Uterus (tissue), 2 donors: ENCODE results near the gene TMEM120A.

ENCODE experiments used
- POLR2A ChIP-seq, 2 donors: fragments of 450-650 bp; IDR thresholded peaks; one replicate each; pipeline ENCODE4 v1.6.1; 2016; ENCODE audit warnings: antibody characterized with exemption in 2 of 2, mild to moderate bottlenecking in 1 of 2, moderate library complexity in 1 of 2
- TF ChIP-seq, protein P1 (sequence below), 4 experiments: fragments of 200-600 bp in 2 of 4; fragments of 450-650 bp in 2 of 4; sonication (generic) in 2 of 4; IDR thresholded peaks; one replicate each; pipeline ENCODE4 v1.5.1; 2016 to 2019; ENCODE audit warnings: antibody characterized with exemption in 4 of 4, mild to moderate bottlenecking in 2 of 4, moderate library complexity in 1 of 4

DNA sequence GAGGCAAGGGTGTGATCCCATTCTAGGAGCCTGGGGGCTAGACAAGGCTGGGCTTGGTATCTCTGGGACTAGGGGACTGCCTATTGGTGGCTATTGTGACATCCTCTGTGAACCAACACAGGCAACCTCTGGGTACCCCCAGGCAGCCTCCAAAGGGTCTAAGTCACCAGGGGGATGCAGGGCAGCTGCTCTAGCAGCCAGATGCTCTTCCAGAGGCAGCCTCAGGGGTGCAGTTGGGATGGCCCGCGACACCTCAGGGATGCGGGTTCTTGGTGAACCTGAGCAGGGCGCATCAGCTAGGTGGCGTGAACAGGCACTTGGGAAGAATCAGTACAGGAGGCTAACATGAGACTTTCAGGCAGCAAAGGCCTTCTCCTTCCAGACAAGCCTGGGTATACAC lies 1.6 kb upstream of the TMEM120A start:
- no peak for TF ChIP-seq POLR2A (IDR thresholded peaks at IDR 0.05)
- TF ChIP-seq, protein P1, sequence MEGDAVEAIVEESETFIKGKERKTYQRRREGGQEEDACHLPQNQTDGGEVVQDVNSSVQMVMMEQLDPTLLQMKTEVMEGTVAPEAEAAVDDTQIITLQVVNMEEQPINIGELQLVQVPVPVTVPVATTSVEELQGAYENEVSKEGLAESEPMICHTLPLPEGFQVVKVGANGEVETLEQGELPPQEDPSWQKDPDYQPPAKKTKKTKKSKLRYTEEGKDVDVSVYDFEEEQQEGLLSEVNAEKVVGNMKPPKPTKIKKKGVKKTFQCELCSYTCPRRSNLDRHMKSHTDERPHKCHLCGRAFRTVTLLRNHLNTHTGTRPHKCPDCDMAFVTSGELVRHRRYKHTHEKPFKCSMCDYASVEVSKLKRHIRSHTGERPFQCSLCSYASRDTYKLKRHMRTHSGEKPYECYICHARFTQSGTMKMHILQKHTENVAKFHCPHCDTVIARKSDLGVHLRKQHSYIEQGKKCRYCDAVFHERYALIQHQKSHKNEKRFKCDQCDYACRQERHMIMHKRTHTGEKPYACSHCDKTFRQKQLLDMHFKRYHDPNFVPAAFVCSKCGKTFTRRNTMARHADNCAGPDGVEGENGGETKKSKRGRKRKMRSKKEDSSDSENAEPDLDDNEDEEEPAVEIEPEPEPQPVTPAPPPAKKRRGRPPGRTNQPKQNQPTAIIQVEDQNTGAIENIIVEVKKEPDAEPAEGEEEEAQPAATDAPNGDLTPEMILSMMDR (IDR thresholded peaks at IDR 0.05) = no peak
